K562 (cell line): Measurements from ENCODE around the gene VPS35. TPM values are rescaled to one million over a fixed set of nuclear protein-coding genes. Genes with fewer than 3 reads are reported as not detected.

Experiments
- CREM ChIP-seq: IDR thresholded peaks from 2 replicates; pipeline ENCODE4 v1.6.1; 2014; ENCODE audit warnings: antibody characterized with exemption, low read depth
- CSDE1 ChIP-seq, 2 experiments: fragments of 450-650 bp; IDR thresholded peaks; 2 replicates each; pipeline ENCODE4 v1.6.1; 2016; ENCODE audit warnings: mild to moderate bottlenecking in 1 of 2
- CXXC5 ChIP-seq: fragments of 250-450 bp; sonication (Bioruptor Pico); IDR thresholded peaks from 2 replicates; pipeline ENCODE4 v1.8.0; 2022; ENCODE audit warnings: inconsistent platforms, mild to moderate bottlenecking, moderate library complexity
- FOXK1 ChIP-seq: sonication (generic); formaldehyde crosslinking; IDR thresholded peaks from 2 replicates; pipeline ENCODE4 v1.8.0; 2022; ENCODE audit warnings: missing genetic modification reagents, mild to moderate bottlenecking, borderline replicate concordance
- GTF2A2 ChIP-seq: IDR thresholded peaks from 2 replicates; pipeline ENCODE4 v1.6.1; 2016; ENCODE audit warnings: mild to moderate bottlenecking, missing genetic modification characterization, missing compliant biosample characterization
- KLF13 ChIP-seq: fragments of 450-650 bp; IDR thresholded peaks from 2 replicates; pipeline ENCODE4 v1.6.1; 2016; ENCODE audit warnings: missing genetic modification characterization, low read depth, mild to moderate bottlenecking, missing compliant biosample characterization, moderate library complexity, borderline replicate concordance
- MTA3 ChIP-seq: fragments of 450-650 bp; formaldehyde crosslinking; IDR thresholded peaks from 2 replicates; pipeline ENCODE4 v1.6.1; 2017; ENCODE audit warnings: mild to moderate bottlenecking, borderline replicate concordance
- SIN3B ChIP-seq: fragments of 450-650 bp; IDR thresholded peaks from 2 replicates; pipeline ENCODE4 v1.6.1; 2017; ENCODE audit warnings: low read depth, mild to moderate bottlenecking, moderate library complexity
- SPI1 ChIP-seq: IDR thresholded peaks from 2 replicates; pipeline ENCODE4 v1.6.1; 2011; ENCODE audit warnings: low read depth, low read length, control low read depth, borderline replicate concordance
- STAG1 ChIP-seq: sonication (generic); formaldehyde crosslinking; IDR thresholded peaks from 2 replicates; pipeline ENCODE4 v1.5.0; 2020; ENCODE audit warnings: missing genetic modification reagents, borderline replicate concordance
- WHSC1 ChIP-seq: IDR thresholded peaks from one replicate; pipeline ENCODE4 v1.6.1; 2012; ENCODE audit warnings: low read length, control low read depth, inconsistent platforms
- ZNF23 ChIP-seq: fragments of 250-450 bp; sonication (Bioruptor Pico); IDR thresholded peaks from 2 replicates; pipeline ENCODE4 v1.4.0; 2020; ENCODE audit warnings: mild to moderate bottlenecking
- polyA plus RNA-seq, 8 experiments: library from polyadenylated mRNA; depleted of rRNA in 4 of 8; stranded (reverse) in 5 of 8; unstranded in 3 of 8; fragments of >200 nt; fragmentation: Nextera tagmentation in 2 of 8; fragmentation: Illumina TruSeq in 1 of 8; extraction: Ambion mirVana in 2 of 8; extraction: Trizol in 1 of 8; gene quantifications; 2 replicates each; pipeline versions ENCODE4 v1.2.1 to v1.2.3, GENCODE V29; 2011 to 2014; ENCODE audit warnings: inconsistent platforms in 1 of 8, missing spikeins in 1 of 8
- total RNA-seq, 7 experiments: library from RNA; depleted of rRNA in 6 of 7; stranded (reverse); fragments of >200 nt in 6 of 7; fragmentation: Illumina TruSeq in 2 of 7; extraction: Trizol in 2 of 7; gene quantifications; 2 replicates each; pipeline versions ENCODE4 v1.2.1 to v1.2.3, GENCODE V29; 2011 to 2021; ENCODE audit warnings: low replicate concordance in 1 of 7
- TF ChIP-seq, protein P1 (sequence below), 2 experiments: fragments of 450-650 bp; formaldehyde crosslinking in 1 of 2; IDR thresholded peaks; 2 replicates each; pipeline versions ENCODE4 v1.4.0 to v1.6.1; 2014 to 2020; ENCODE audit warnings: mild to moderate bottlenecking in 2 of 2, borderline replicate concordance in 1 of 2, low read depth in 1 of 2
- TF ChIP-seq, protein P2 (sequence below): IDR thresholded peaks from 2 replicates; pipeline ENCODE4 v1.6.1; 2011; ENCODE audit warnings: borderline replicate concordance, low read depth, mild to moderate bottlenecking, moderate library complexity, low read length; ENCODE audit not compliant: insufficient read depth, poor library complexity, severe bottlenecking
- TF ChIP-seq, protein P3 (sequence below): fragments of 450-650 bp; formaldehyde crosslinking; IDR thresholded peaks from 2 replicates; pipeline ENCODE4 v1.4.0; 2020; ENCODE audit warnings: mild to moderate bottlenecking, moderate library complexity

Gene VPS35
- total and polyA plus RNA-seq, 9 of the 15 experiments (the other 6 are each of a cell fraction or from before 2014, with no cell fraction given), result 32.7 to 131 (median 66.2) TPM

DNA sequence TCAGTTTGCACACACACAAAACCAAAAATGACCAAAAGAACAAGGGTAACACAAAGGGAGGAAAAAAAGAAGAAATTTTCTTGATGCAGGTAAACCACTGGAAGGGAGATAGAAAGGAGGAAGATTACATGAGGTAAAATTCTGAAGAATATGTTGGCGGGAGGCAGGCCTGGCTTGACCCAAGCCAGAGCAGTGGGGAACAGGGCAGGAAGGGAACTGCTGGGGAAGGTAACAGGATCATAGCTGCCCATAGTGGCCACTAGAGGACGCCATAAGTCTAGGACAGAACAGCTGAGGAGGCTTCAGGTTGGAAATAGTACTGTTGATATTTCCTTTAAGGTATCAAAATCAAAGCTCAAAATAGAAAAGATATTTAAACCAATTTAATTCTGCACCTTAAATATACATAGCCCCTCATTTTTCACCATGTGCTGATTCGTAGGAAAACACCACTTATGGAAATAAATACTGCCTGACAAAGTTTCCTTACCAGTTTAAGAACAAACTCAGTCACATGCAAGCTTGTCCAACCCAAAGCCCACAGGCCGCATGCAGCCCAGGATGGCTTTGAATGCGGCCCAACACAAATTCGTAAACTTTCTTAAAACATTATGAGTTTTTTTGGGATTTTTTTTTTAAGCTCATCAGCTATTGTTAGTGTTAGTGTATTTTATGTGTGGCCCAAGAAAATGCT lies 15.5 kb downstream of the VPS35 start (continued):
- TF ChIP-seq CREM (peak; percentile 44; the same call in 1 of the 2 replicates), KLF13 (tag) (no peak), CSDE1 (IDR thresholded peaks at IDR 0.05) (no peak), GTF2A2 (tag) (no peak), CXXC5 (no peak), FOXK1 (CRISPR knock-in tag) (no peak), SPI1 (peak; percentile 57), STAG1 (CRISPR knock-in tag) (peak; percentile 36; the same call in 1 of the 2 replicates), MTA3 (no peak), WHSC1 (no peak), SIN3B (no peak), ZNF23 (CRISPR knock-in tag) (no peak)
- TF ChIP-seq, protein P1, sequence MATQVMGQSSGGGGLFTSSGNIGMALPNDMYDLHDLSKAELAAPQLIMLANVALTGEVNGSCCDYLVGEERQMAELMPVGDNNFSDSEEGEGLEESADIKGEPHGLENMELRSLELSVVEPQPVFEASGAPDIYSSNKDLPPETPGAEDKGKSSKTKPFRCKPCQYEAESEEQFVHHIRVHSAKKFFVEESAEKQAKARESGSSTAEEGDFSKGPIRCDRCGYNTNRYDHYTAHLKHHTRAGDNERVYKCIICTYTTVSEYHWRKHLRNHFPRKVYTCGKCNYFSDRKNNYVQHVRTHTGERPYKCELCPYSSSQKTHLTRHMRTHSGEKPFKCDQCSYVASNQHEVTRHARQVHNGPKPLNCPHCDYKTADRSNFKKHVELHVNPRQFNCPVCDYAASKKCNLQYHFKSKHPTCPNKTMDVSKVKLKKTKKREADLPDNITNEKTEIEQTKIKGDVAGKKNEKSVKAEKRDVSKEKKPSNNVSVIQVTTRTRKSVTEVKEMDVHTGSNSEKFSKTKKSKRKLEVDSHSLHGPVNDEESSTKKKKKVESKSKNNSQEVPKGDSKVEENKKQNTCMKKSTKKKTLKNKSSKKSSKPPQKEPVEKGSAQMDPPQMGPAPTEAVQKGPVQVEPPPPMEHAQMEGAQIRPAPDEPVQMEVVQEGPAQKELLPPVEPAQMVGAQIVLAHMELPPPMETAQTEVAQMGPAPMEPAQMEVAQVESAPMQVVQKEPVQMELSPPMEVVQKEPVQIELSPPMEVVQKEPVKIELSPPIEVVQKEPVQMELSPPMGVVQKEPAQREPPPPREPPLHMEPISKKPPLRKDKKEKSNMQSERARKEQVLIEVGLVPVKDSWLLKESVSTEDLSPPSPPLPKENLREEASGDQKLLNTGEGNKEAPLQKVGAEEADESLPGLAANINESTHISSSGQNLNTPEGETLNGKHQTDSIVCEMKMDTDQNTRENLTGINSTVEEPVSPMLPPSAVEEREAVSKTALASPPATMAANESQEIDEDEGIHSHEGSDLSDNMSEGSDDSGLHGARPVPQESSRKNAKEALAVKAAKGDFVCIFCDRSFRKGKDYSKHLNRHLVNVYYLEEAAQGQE (IDR thresholded peaks at IDR 0.05; ENCODE audit: borderline replicate concordance), result peak; percentile 66
- TF ChIP-seq, protein P1 (CRISPR knock-in tag; IDR thresholded peaks at IDR 0.05; ENCODE audit: low read depth), result no peak
- TF ChIP-seq, protein P2, sequence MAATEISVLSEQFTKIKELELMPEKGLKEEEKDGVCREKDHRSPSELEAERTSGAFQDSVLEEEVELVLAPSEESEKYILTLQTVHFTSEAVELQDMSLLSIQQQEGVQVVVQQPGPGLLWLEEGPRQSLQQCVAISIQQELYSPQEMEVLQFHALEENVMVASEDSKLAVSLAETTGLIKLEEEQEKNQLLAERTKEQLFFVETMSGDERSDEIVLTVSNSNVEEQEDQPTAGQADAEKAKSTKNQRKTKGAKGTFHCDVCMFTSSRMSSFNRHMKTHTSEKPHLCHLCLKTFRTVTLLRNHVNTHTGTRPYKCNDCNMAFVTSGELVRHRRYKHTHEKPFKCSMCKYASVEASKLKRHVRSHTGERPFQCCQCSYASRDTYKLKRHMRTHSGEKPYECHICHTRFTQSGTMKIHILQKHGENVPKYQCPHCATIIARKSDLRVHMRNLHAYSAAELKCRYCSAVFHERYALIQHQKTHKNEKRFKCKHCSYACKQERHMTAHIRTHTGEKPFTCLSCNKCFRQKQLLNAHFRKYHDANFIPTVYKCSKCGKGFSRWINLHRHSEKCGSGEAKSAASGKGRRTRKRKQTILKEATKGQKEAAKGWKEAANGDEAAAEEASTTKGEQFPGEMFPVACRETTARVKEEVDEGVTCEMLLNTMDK, result peak; percentile 30
- TF ChIP-seq, protein P3, sequence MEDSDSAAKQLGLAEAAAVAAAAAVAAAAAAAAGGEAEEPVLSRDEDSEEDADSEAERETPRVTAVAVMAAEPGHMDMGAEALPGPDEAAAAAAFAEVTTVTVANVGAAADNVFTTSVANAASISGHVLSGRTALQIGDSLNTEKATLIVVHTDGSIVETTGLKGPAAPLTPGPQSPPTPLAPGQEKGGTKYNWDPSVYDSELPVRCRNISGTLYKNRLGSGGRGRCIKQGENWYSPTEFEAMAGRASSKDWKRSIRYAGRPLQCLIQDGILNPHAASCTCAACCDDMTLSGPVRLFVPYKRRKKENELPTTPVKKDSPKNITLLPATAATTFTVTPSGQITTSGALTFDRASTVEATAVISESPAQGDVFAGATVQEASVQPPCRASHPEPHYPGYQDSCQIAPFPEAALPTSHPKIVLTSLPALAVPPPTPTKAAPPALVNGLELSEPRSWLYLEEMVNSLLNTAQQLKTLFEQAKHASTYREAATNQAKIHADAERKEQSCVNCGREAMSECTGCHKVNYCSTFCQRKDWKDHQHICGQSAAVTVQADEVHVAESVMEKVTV (CRISPR knock-in tag), result peak; percentile 71
